Measurements from ENCODE around the gene PDCD4. TPM values are rescaled to one million over a fixed set of nuclear protein-coding genes. Genes with fewer than 3 reads are reported as not detected.

PDCD4 gene
- total and polyA plus RNA-seq, 2 of the 8 experiments (the other 6 are each of a cell fraction or from before 2014, with no cell fraction given): 3.3 to 26.8 TPM

GRCh38 chr10:110857265-110858171, 14.2 kb upstream of the PDCD4 start (continued):
- no peak for TF ChIP-seq CHD7 (IDR thresholded peaks at IDR 0.05; ENCODE audit: insufficient replicate concordance, low read length)
- no peak for TF ChIP-seq HDAC6 (IDR thresholded peaks at IDR 0.05; ENCODE audit: low read depth, low read length)
- no peak for TF ChIP-seq CTBP2 (IDR thresholded peaks at IDR 0.05; ENCODE audit: borderline replicate concordance, insufficient read depth, insufficient read length, low read length)
- no peak for TF ChIP-seq FOSL1 (IDR thresholded peaks at IDR 0.05; ENCODE audit: insufficient read depth, low read depth, low read length)
- TF ChIP-seq RAD21 (IDR thresholded peaks at IDR 0.05 in 1 of 2, conservative IDR thresholded peaks at IDR 0.05 in 1 of 2; ENCODE audit: low read depth in 2 of 2, low read length in 2 of 2): no peak
